PC-3 (cell line): Measurements from ENCODE around the gene CROCC. TPM values are rescaled to one million over a fixed set of nuclear protein-coding genes. Genes with fewer than 3 reads are reported as not detected.

Experiments used
- ATAC-seq: fragments of 200-7000 bp; cut with Tn5 transposase; 2 replicates; pipeline ENCODE4 v1.9.1; 2020; ENCODE audit warnings: mild to moderate bottlenecking, moderate library complexity
- BruUV-seq: library from RNA; stranded (reverse); fragments of 400-500 nt; replicated peaks from 2 replicates; lab custom pipeline; 2021; lab: Mats Ljungman, UMichigan
- CTCF ChIA-PET: fragments of 300-600 bp; sonication (Branson Sonifier 250); formaldehyde crosslinking; loops from one replicate; lab custom pipeline; 2022; ENCODE audit warnings: antibody characterized with exemption; lab: Charles Lee
- POLR2A ChIA-PET: fragments of 300-600 bp; sonication (Branson Sonifier 250); formaldehyde crosslinking; loops from one replicate; lab custom pipeline; 2022; ENCODE audit warnings: antibody characterized with exemption; ENCODE audit not compliant: unreplicated experiment; lab: Charles Lee
- DNase-seq: peaks from one replicate; pipeline ENCODE4 v3.0.0-alpha.2; 2015
- H2AFZ ChIP-seq: fragments of 300-600 bp; sonication (generic); 2 replicates; pipeline ENCODE4 v1.6.0; 2016; ENCODE audit warnings: antibody characterized with exemption, low read length
- H3F3A ChIP-seq: fragments of 300-600 bp; sonication (generic); one replicate; pipeline ENCODE4 v1.6.0; 2017; ENCODE audit warnings: antibody characterized with exemption, low read length, control low read depth, mild to moderate bottlenecking; ENCODE audit not compliant: unreplicated experiment
- H3K27ac ChIP-seq: fragments of 300-600 bp; sonication (generic); 2 replicates; pipeline ENCODE4 v1.5.1; 2016; ENCODE audit warnings: mild to moderate bottlenecking, low read length
- H3K27me3 ChIP-seq: fragments of 300-600 bp; sonication (generic); 2 replicates; pipeline ENCODE4 v1.6.1; 2016; ENCODE audit warnings: low read length, mixed read lengths
- H3K36me3 ChIP-seq: fragments of 300-600 bp; sonication (generic); 2 replicates; pipeline ENCODE4 v1.6.1; 2016; ENCODE audit warnings: low read depth, mixed run types, low read length, mixed read lengths
- H3K4me1 ChIP-seq: fragments of 300-600 bp; sonication (generic); 2 replicates; pipeline ENCODE4 v1.5.1; 2016; ENCODE audit warnings: low read length; ENCODE audit not compliant: insufficient read depth
- H3K4me2 ChIP-seq: fragments of 300-600 bp; sonication (generic); 2 replicates; pipeline ENCODE4 v1.6.0; 2016; ENCODE audit warnings: low read length
- H3K4me3 ChIP-seq: fragments of 300-600 bp; sonication (generic); 2 replicates; pipeline ENCODE4 v1.5.1; 2016; ENCODE audit warnings: mild to moderate bottlenecking, low read length, mixed read lengths
- H3K79me2 ChIP-seq: fragments of 300-600 bp; sonication (generic); 2 replicates; pipeline ENCODE4 v1.6.1; 2017; ENCODE audit warnings: low read length, mixed read lengths
- H3K9ac ChIP-seq: fragments of 300-600 bp; sonication (generic); 2 replicates; pipeline ENCODE4 v1.6.0; 2016; ENCODE audit warnings: mild to moderate bottlenecking, low read length
- H3K9me2 ChIP-seq: fragments of 300-600 bp; sonication (generic); replicated peaks from 2 replicates; pipeline ENCODE4 v1.6.1; 2016; ENCODE audit warnings: mixed run types, low read length, mixed read lengths
- H3K9me3 ChIP-seq: fragments of 300-600 bp; sonication (generic); 2 replicates; pipeline ENCODE4 v1.6.1; 2016; ENCODE audit warnings: low read length, mixed read lengths
- H4K20me1 ChIP-seq: fragments of 300-600 bp; sonication (generic); 2 replicates; pipeline ENCODE4 v1.6.1; 2016; ENCODE audit warnings: low read length, mixed read lengths
- EZH2 ChIP-seq: fragments of 300-600 bp; sonication (generic); IDR thresholded peaks from one replicate; pipeline ENCODE4 v1.6.1; 2017; ENCODE audit warnings: antibody characterized with exemption, mild to moderate bottlenecking, low read length; ENCODE audit not compliant: unreplicated experiment
- EZH2phosphoT487 ChIP-seq: fragments of 300-600 bp; sonication (generic); IDR thresholded peaks from 2 replicates; pipeline ENCODE4 v1.6.1; 2018; ENCODE audit warnings: mild to moderate bottlenecking, antibody characterized with exemption, low read length, borderline replicate concordance
- intact Hi-C: fragments of 100-400 bp; cut with micrococcal nuclease; formaldehyde crosslinking; loops from 2 replicates; pipeline ENCODE4 v1.9.0; 2023
- total RNA-seq: library from RNA; depleted of rRNA; stranded (reverse); fragments of >200 nt; gene quantifications from 2 replicates; pipeline ENCODE4 v1.2.3, GENCODE V29; 2014
- TF ChIP-seq, protein P1 (sequence below): fragments of 300-600 bp; sonication (generic); conservative IDR thresholded peaks from 2 replicates; pipeline ENCODE4 v1.5.1; 2017; ENCODE audit warnings: antibody characterized with exemption, low read depth, mild to moderate bottlenecking, low read length

Gene CROCC
- total RNA-seq, 1 experiment from 2014 or later: 24.6 TPM

DNA sequence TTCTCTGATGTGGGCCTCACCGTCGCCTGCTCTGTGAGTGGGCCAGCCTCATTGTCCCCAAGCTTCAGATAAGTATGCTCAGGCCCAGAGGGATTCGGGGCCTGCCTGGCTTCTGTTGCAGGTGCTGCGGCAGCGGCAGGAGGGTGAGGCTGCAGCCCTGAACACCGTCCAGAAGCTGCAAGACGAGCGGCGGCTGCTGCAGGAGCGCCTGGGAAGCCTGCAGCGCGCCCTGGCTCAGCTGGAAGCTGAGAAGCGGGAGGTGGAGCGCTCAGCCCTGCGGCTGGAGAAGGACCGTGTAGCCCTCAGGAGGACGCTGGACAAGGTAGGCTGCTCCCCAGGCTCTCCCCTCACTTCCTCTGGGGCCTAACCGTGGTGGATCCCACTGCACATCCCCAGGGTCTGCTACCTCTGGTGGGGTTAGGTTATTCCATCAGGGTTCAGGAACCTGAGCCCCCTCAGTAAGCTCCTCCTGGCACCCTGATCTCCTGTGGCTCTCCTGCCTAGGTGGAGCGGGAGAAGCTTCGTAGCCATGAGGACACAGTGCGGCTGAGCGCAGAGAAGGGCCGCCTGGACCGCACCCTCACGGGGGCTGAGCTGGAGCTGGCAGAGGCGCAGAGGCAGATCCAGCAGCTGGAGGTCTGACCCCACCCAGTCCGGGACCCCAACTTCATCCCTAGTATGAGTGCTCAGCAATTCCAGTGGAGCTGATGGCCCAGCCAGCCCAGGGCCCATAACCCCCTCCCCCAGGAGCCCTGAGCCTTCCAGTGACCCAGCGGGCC, 48.6 kb downstream of the CROCC start:
- no peaks in the 10 kb centered on the region for H3K4me1 ChIP-seq
- TF ChIP-seq EZH2phosphoT487 (no peak), EZH2 (no peak)
- TF ChIP-seq, protein P1, sequence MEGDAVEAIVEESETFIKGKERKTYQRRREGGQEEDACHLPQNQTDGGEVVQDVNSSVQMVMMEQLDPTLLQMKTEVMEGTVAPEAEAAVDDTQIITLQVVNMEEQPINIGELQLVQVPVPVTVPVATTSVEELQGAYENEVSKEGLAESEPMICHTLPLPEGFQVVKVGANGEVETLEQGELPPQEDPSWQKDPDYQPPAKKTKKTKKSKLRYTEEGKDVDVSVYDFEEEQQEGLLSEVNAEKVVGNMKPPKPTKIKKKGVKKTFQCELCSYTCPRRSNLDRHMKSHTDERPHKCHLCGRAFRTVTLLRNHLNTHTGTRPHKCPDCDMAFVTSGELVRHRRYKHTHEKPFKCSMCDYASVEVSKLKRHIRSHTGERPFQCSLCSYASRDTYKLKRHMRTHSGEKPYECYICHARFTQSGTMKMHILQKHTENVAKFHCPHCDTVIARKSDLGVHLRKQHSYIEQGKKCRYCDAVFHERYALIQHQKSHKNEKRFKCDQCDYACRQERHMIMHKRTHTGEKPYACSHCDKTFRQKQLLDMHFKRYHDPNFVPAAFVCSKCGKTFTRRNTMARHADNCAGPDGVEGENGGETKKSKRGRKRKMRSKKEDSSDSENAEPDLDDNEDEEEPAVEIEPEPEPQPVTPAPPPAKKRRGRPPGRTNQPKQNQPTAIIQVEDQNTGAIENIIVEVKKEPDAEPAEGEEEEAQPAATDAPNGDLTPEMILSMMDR: no peak
- intact Hi-C loops: no loop called here
- DNase-seq (no peak), ATAC-seq (no peak)
- H3K79me2 ChIP-seq: no peaks in the 10 kb centered on the region
- no peak overlapping the region for H3K4me2 ChIP-seq
- no peak overlapping the region for H3K27ac ChIP-seq
- ChIA-PET POLR2A (no interaction called here), CTCF (no interaction called here)
- H3K36me3 ChIP-seq: no peaks in the 10 kb centered on the region
- no peaks in the 10 kb centered on the region for H3K9me2 ChIP-seq
- BruUV-seq: no TSS peak
- H3K27me3 ChIP-seq: no peaks in the 10 kb centered on the region
- H2AFZ ChIP-seq: no peak overlapping the region
- H4K20me1 ChIP-seq: no peaks in the 10 kb centered on the region
- no peak overlapping the region for H3K9ac ChIP-seq
- H3K4me3 ChIP-seq: no peak overlapping the region
- no peaks in the 10 kb centered on the region for H3K9me3 ChIP-seq
- H3F3A ChIP-seq: no peaks in the 10 kb centered on the region

DNA sequence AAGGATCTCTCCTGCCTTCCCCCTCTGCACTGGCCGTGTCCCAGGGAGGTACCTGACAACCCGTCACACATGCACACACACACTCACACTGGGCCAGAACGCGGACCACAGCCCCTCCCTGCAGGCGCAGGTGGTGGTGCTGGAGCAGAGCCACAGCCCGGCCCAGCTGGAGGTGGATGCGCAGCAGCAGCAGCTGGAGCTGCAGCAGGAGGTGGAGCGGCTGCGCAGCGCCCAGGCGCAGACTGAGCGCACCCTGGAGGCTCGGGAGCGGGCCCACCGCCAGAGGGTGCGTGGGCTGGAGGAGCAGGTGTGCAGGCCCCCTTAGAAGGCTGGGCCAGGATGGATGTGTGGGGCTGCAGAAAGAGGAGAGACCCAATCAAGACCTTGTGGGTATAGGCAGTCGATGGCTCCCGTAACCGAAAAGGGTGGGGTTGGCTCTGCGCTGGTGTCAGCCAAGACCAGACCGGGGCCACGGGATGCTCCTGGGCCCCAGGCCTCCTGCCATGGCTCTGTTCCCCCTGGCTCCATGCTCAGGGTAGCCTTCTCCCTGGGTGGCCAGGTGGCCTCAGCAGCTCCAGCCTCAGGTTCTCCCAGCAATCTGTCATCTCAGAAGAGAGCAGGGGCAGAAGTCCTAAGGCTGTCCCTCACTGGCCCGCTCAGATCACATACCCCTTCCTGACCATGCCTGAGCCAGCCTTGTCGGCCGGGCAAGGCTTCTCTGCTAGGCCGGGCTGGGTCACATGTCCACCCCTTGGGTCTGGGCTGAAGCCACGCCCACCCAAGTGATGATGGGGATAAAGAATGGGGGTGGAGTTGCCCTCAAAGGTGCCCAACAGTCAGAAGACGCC, 49.8 kb downstream of the CROCC start:
- no peak overlapping the region for H3K4me2 ChIP-seq
- intact Hi-C loops: no loop called here
- no peaks in the 10 kb centered on the region for H3K9me3 ChIP-seq
- H3K27ac ChIP-seq: no peak overlapping the region
- no peaks in the 10 kb centered on the region for H3K4me1 ChIP-seq
- H3K4me3 ChIP-seq: no peak overlapping the region
- DNase-seq (no peak), ATAC-seq (no peak)
- H3F3A ChIP-seq: no peaks in the 10 kb centered on the region
- no peaks in the 10 kb centered on the region for H3K27me3 ChIP-seq
- no peaks in the 10 kb centered on the region for H3K36me3 ChIP-seq
- ChIA-PET CTCF (no interaction called here), POLR2A (no interaction called here)
- no peaks in the 10 kb centered on the region for H4K20me1 ChIP-seq
- H3K79me2 ChIP-seq: no peaks in the 10 kb centered on the region
- H3K9me2 ChIP-seq: no peaks in the 10 kb centered on the region
- no peak overlapping the region for H2AFZ ChIP-seq
- H3K9ac ChIP-seq: no peak overlapping the region
- TF ChIP-seq EZH2 (no peak), EZH2phosphoT487 (no peak)
- no TSS peak for BruUV-seq

DNA sequence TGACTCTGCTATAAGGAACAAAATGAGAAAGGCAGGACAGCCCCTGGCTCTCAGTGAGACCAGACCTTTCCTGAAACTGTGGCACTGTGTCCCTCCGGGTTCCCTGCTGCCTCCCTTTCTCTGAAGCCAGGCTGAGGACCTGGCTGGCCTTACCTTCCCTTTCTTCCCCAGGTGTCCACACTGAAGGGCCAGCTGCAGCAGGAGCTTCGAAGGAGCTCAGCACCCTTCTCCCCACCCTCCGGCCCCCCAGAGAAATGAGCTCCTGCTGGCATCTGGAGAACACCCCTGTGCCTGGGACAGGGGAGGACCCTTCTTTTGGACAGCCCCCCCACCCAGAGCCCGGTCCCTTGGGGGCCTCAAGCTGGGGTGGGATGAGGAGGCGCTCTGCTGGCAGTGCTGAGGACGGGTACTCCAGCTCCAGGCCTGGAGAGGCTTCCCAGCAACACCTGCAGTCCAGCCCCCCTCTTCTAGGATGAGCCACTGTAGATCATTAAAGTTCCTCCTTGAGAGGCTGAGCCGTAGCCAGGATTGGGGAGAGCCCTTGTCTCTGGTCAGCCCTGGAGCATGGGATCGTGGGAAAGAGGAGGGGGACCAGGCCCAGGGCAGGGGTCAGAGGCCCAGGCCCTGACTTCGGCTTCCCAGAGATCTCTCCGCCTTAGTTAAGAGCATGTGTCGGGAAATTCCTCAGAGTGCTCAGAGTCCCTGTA, 50.6 kb downstream of the CROCC start:
- CTCF ChIA-PET: no interaction called here
- H3K9ac ChIP-seq: no peak overlapping the region
- POLR2A ChIA-PET: no interaction called here
- intact Hi-C loops: no loop called here
- no peak for TF ChIP-seq EZH2phosphoT487
- no peak for TF ChIP-seq EZH2
- TF ChIP-seq, protein P1: no peak
- H3K27me3 ChIP-seq: no peaks in the 10 kb centered on the region
- H3K4me3 ChIP-seq: no peak overlapping the region
- no peaks in the 10 kb centered on the region for H3F3A ChIP-seq
- H4K20me1 ChIP-seq: no peaks in the 10 kb centered on the region
- no peaks in the 10 kb centered on the region for H3K9me2 ChIP-seq
- H3K27ac ChIP-seq: no peak overlapping the region
- no peaks in the 10 kb centered on the region for H3K4me1 ChIP-seq
- DNase-seq (no peak), ATAC-seq (no peak)
- H3K36me3 ChIP-seq: no peaks in the 10 kb centered on the region
- H3K4me2 ChIP-seq: no peak overlapping the region
- H3K9me3 ChIP-seq: no peaks in the 10 kb centered on the region
- TSS peak; percentile 21 for BruUV-seq
- H3K79me2 ChIP-seq: no peaks in the 10 kb centered on the region
- H2AFZ ChIP-seq: no peak overlapping the region
